GM18511 (cell line): ENCODE measurements around the gene R3HDM2.

ENCODE experiments used
- ATAC-seq: cut with Tn5 transposase; IDR thresholded peaks from one replicate; pipeline ENCODE4 v1.9.1; 2021; ENCODE audit warnings: mild to moderate bottlenecking, moderate library complexity; ENCODE audit not compliant: unreplicated experiment

The R3HDM2 gene

GRCh38 chr12:57430931-57431566, at the start of gene R3HDM2:
R3HDM2 (minus strand) TSS chr12:57431043; CDS start chr12:57310428, 120,615 bp downstream.
- ATAC-seq = peak; percentile 96

GRCh38 chr12:57479376-57480115, 48.7 kb upstream of the R3HDM2 start, which contains the start of gene ARHGAP9:
ARHGAP9 (minus strand) TSS chr12:57479866; CDS start chr12:57479406, 460 bp downstream.
- ATAC-seq = peak; percentile 32

GRCh38 chr12:57479043-57479375, 48.2 kb upstream of the R3HDM2 start:
- ATAC-seq = no peak

- ATAC-seq = peak; percentile 51
Observed at GRCh38 chr12:57477710-57478681, 47.2 kb upstream of the R3HDM2 start.

GRCh38 chr12:57476993-57477709, 46.3 kb upstream of the R3HDM2 start:
- no peak for ATAC-seq

- ATAC-seq = peak; percentile 47
Observed at GRCh38 chr12:57476162-57476992, 45.5 kb upstream of the R3HDM2 start.

GRCh38 chr12:57475271-57476161, 44.7 kb upstream of the R3HDM2 start:
- ATAC-seq = no peak

- no peak for ATAC-seq
Observed at GRCh38 chr12:57474862-57475261, 44.0 kb upstream of the R3HDM2 start.

- no peak for ATAC-seq
Observed at GRCh38 chr12:57474430-57474829, 43.6 kb upstream of the R3HDM2 start.

GRCh38 chr12:57473886-57474285, 43.0 kb upstream of the R3HDM2 start:
- ATAC-seq = no peak

GRCh38 chr12:57473392-57473791, 42.5 kb upstream of the R3HDM2 start:
- no peak for ATAC-seq

- no peak for ATAC-seq
Observed at GRCh38 chr12:57472391-57472790, 41.5 kb upstream of the R3HDM2 start.

- ATAC-seq = no peak
Observed at GRCh38 chr12:57471661-57472060, 40.8 kb upstream of the R3HDM2 start.

GRCh38 chr12:57470970-57471656, 40.3 kb upstream of the R3HDM2 start:
- no peak for ATAC-seq

GRCh38 chr12:57470286-57470969, 39.6 kb upstream of the R3HDM2 start:
- no peak for ATAC-seq

- no peak for ATAC-seq
Observed at GRCh38 chr12:57469296-57470164, 38.7 kb upstream of the R3HDM2 start.

GRCh38 chr12:57467915-57468314, 37.1 kb upstream of the R3HDM2 start:
- ATAC-seq = no peak
